H1 (cell line): Measurements from ENCODE around the gene SNAP47. TPM values are rescaled to one million over a fixed set of nuclear protein-coding genes. Genes with fewer than 3 reads are reported as not detected.

Source experiments
- CTCF ChIA-PET: fragments of 300-600 bp; sonication (Branson Sonifier 250); formaldehyde crosslinking; loops from one replicate; lab custom pipeline; 2021; ENCODE audit not compliant: partially characterized antibody; lab: Charles Lee
- POLR2A ChIA-PET: fragments of 300-600 bp; sonication (Branson Sonifier 250); formaldehyde crosslinking; loops from one replicate; lab custom pipeline; 2021; ENCODE audit warnings: inconsistent platforms; ENCODE audit not compliant: partially characterized antibody; lab: Charles Lee
- DNase-seq, 2 experiments: peaks; one replicate each; pipeline versions ENCODE4 v3.0.0 to v3.0.0-alpha.2; 2010 to 2022; ENCODE audit warnings: low spot score in 2 of 2, low read depth in 1 of 2, mixed read lengths in 1 of 2
- FAIRE-seq: peaks from 2 replicates; lab custom pipeline; 2011; peaks lifted over from hg19 to GRCh38; lab: Jason Lieb, UNC
- H2AFZ ChIP-seq: 2 replicates; pipeline ENCODE4 v1.8.1; 2012; ENCODE audit warnings: low read length, inconsistent platforms
- H2AK5ac ChIP-seq: 2 replicates; pipeline ENCODE4 v1.6.1; 2013; ENCODE audit warnings: low read depth, low read length
- H2BK120ac ChIP-seq: replicated peaks from 2 replicates; pipeline ENCODE3; 2013; ENCODE audit warnings: low read depth, low read length, inconsistent platforms
- H2BK12ac ChIP-seq: 2 replicates; pipeline ENCODE4 v1.6.1; 2013; ENCODE audit warnings: low read depth, low read length
- H2BK15ac ChIP-seq: 2 replicates; pipeline ENCODE4 v1.6.1; 2013; ENCODE audit warnings: low read length
- H2BK20ac ChIP-seq: 2 replicates; pipeline ENCODE4 v1.6.1; 2013; ENCODE audit warnings: low read length
- H2BK5ac ChIP-seq: 2 replicates; pipeline ENCODE4 v1.6.1; 2013; ENCODE audit warnings: low read depth, low read length
- H3K14ac ChIP-seq: 2 replicates; pipeline ENCODE4 v1.6.1; 2013; ENCODE audit warnings: inconsistent platforms; ENCODE audit not compliant: insufficient read length
- H3K18ac ChIP-seq: 2 replicates; pipeline ENCODE4 v1.6.1; 2013; ENCODE audit warnings: low read length; ENCODE audit errors: extremely low read depth
- H3K23ac ChIP-seq: 2 replicates; pipeline ENCODE4 v1.6.1; 2013; ENCODE audit warnings: inconsistent platforms; ENCODE audit not compliant: insufficient read length
- H3K23me2 ChIP-seq: 2 replicates; pipeline ENCODE4 v1.6.1; 2013; ENCODE audit warnings: low read depth, low read length
- H3K27ac ChIP-seq: 2 replicates; pipeline ENCODE4 v1.6.1; 2011; ENCODE audit warnings: low read depth, low read length, inconsistent platforms
- H3K27me3 ChIP-seq, 4 experiments: replicated peaks in 1 of 4; 1 replicate in 1 of 4; 2 replicates in 3 of 4; pipeline versions ENCODE4 v1.6.1 to v1.8.1; 2011 to 2013; ENCODE audit warnings: low read length in 3 of 4, mild to moderate bottlenecking in 3 of 4, inconsistent platforms in 2 of 4, mixed read lengths in 2 of 4, moderate library complexity in 1 of 4; ENCODE audit not compliant: control insufficient read depth in 3 of 4, insufficient read depth in 3 of 4; ENCODE audit errors: extremely low read depth in 1 of 4
- H3K36me3 ChIP-seq, 4 experiments: 2 replicates each; pipeline versions ENCODE4 v1.6.1 to v1.8.1; 2011 to 2013; ENCODE audit warnings: mild to moderate bottlenecking in 4 of 4, low read length in 3 of 4, moderate library complexity in 2 of 4, control low read depth in 1 of 4, inconsistent platforms in 1 of 4; ENCODE audit not compliant: insufficient read depth in 4 of 4, control insufficient read depth in 2 of 4
- H3K4ac ChIP-seq: replicated peaks from 2 replicates; pipeline ENCODE3; 2013; ENCODE audit warnings: low read length, low read depth, mixed read lengths, inconsistent platforms; ENCODE audit not compliant: insufficient read length
- H3K4me1 ChIP-seq, 4 experiments: replicated peaks in 1 of 4; 1 replicate in 1 of 4; 2 replicates in 3 of 4; pipeline versions ENCODE4 v1.6.1 to v1.8.1; 2011 to 2013; ENCODE audit warnings: low read length in 3 of 4, inconsistent platforms in 2 of 4, mixed read lengths in 1 of 4; ENCODE audit not compliant: insufficient read depth in 4 of 4, control insufficient read depth in 3 of 4
- H3K4me2 ChIP-seq, 2 experiments: 2 replicates each; pipeline versions ENCODE4 v1.6.1 to v1.8.1; 2011 to 2013; ENCODE audit warnings: low read depth in 2 of 2, low read length in 2 of 2, control low read depth in 1 of 2, inconsistent platforms in 1 of 2, mild to moderate bottlenecking in 1 of 2; ENCODE audit not compliant: insufficient read depth in 1 of 2
- H3K4me3 ChIP-seq, 4 experiments: fragments of 200-600, 300-600 bp in 1 of 4; sonication (generic), shearing (Covaris generic), sonication (Bioruptor Twin) in 1 of 4; 2 replicates each; pipeline versions ENCODE4 v1.5.1 to v1.8.1; 2011 to 2016; ENCODE audit warnings: low read length in 4 of 4, low read depth in 3 of 4, control low read depth in 2 of 4, inconsistent platforms in 2 of 4, mild to moderate bottlenecking in 2 of 4, mixed read lengths in 1 of 4, moderate library complexity in 1 of 4; ENCODE audit not compliant: insufficient read depth in 2 of 4; ENCODE audit errors: extremely low read depth in 1 of 4
- H3K56ac ChIP-seq: replicated peaks from 2 replicates; pipeline ENCODE3; 2013; ENCODE audit warnings: low read depth, mild to moderate bottlenecking, mixed read lengths, low read length, inconsistent platforms; ENCODE audit not compliant: insufficient read length
- H3K79me1 ChIP-seq: 2 replicates; pipeline ENCODE4 v1.6.1; 2013; ENCODE audit warnings: low read depth, low read length, control low read depth
- H3K79me2 ChIP-seq, 2 experiments: 2 replicates each; pipeline versions ENCODE4 v1.6.1 to v1.8.1; 2012 to 2013; ENCODE audit warnings: low read length in 2 of 2, mild to moderate bottlenecking in 2 of 2, inconsistent platforms in 1 of 2; ENCODE audit not compliant: insufficient read depth in 2 of 2, control insufficient read depth in 1 of 2
- H3K9ac ChIP-seq, 4 experiments: replicated peaks in 1 of 4; 1 replicate in 1 of 4; 2 replicates in 3 of 4; pipeline versions ENCODE4 v1.6.1 to v1.8.1; 2011 to 2013; ENCODE audit warnings: low read depth in 3 of 4, low read length in 3 of 4, control low read depth in 2 of 4, mild to moderate bottlenecking in 2 of 4, moderate library complexity in 2 of 4, inconsistent platforms in 1 of 4; ENCODE audit errors: extremely low read depth in 1 of 4
- H3K9me3 ChIP-seq, 2 experiments: 2 replicates each; pipeline versions ENCODE4 v1.6.1 to v1.8.1; 2012 to 2013; ENCODE audit warnings: mild to moderate bottlenecking in 2 of 2, moderate library complexity in 2 of 2, control low read depth in 1 of 2, inconsistent platforms in 1 of 2, low read depth in 1 of 2, low read length in 1 of 2, mixed read lengths in 1 of 2; ENCODE audit not compliant: insufficient read depth in 2 of 2
- H4K20me1 ChIP-seq, 2 experiments: replicated peaks in 1 of 2; 2 replicates each; pipeline versions ENCODE3 to v1.8.1; 2011 to 2013; ENCODE audit warnings: inconsistent platforms in 2 of 2, low read length in 2 of 2, mild to moderate bottlenecking in 1 of 2; ENCODE audit not compliant: insufficient read depth in 2 of 2, control insufficient read depth in 1 of 2
- H4K5ac ChIP-seq: 2 replicates; pipeline ENCODE4 v1.6.1; 2013; ENCODE audit warnings: low read length, low read depth, mixed read lengths, inconsistent platforms; ENCODE audit not compliant: insufficient read length
- H4K8ac ChIP-seq: 2 replicates; pipeline ENCODE4 v1.8.0; 2013; ENCODE audit warnings: mild to moderate bottlenecking, moderate library complexity, low read length, inconsistent platforms; ENCODE audit not compliant: insufficient read depth; ENCODE audit errors: extremely low read depth
- H4K91ac ChIP-seq: replicated peaks from 2 replicates; pipeline ENCODE3; 2013; ENCODE audit warnings: low read length, mixed read lengths, inconsistent platforms; ENCODE audit not compliant: insufficient read length
- ATF3 ChIP-seq: IDR thresholded peaks from 2 replicates; pipeline ENCODE4 v1.6.1; 2011; ENCODE audit warnings: low read depth, mild to moderate bottlenecking, low read length; ENCODE audit not compliant: insufficient read depth
- CHD2 ChIP-seq: IDR thresholded peaks from 2 replicates; pipeline ENCODE4 v1.6.1; 2012; ENCODE audit warnings: low read length, improper control_type of control experiment
- E2F6 ChIP-seq: IDR thresholded peaks from 2 replicates; pipeline ENCODE4 v1.6.1; 2012; ENCODE audit warnings: inconsistent platforms
- SP2 ChIP-seq: IDR thresholded peaks from 2 replicates; pipeline ENCODE4 v1.6.1; 2012; ENCODE audit warnings: mild to moderate bottlenecking, low read length, inconsistent platforms
- SUZ12 ChIP-seq: fragments of 200-600 bp; sonication (generic); IDR thresholded peaks from 2 replicates; pipeline ENCODE4 v1.6.1; 2012; ENCODE audit warnings: mild to moderate bottlenecking, inconsistent platforms, low read length, moderate library complexity, mixed read lengths
- TCF12 ChIP-seq: IDR thresholded peaks from 2 replicates; pipeline ENCODE4 v1.6.1; 2011; ENCODE audit warnings: low read depth, mild to moderate bottlenecking, low read length
- TEAD4 ChIP-seq: IDR thresholded peaks from 2 replicates; pipeline ENCODE4 v1.6.1; 2012; ENCODE audit warnings: low read depth, low read length, inconsistent platforms, mixed read lengths
- WGBS, 2 experiments: shearing (Covaris generic) in 1 of 2; methylation state at CpG; one replicate each; pipeline versions ENCODE4 v1.1.6 to v1.1.7; 2013 to 2015; ENCODE audit warnings: low lambda C conversion rate in 2 of 2, mixed read lengths in 2 of 2, inconsistent platforms in 1 of 2, low coverage in 1 of 2, missing lambda C conversion rate in 1 of 2; ENCODE audit not compliant: insufficient replicate concordance in 2 of 2, insufficient coverage in 1 of 2, insufficient read length in 1 of 2; ENCODE audit errors: extremely low coverage in 1 of 2, missing lambda C conversion rate in 1 of 2; 5-methylcytosine and 5-hydroxymethylcytosine counted together
- polyA plus RNA-seq, 7 experiments: library from polyadenylated mRNA; depleted of rRNA in 3 of 7; stranded (reverse) in 5 of 7; unstranded in 2 of 7; fragments of >200 nt in 5 of 7; fragments of 200-250 nt in 2 of 7; gene quantifications; 1 replicate in 5 of 7; 2 replicates in 1 of 7; 4 replicates in 1 of 7; pipeline versions ENCODE4 v1.2.1 to v1.2.3, GENCODE V29; 2011 to 2013; ENCODE audit warnings: missing spikeins in 2 of 7, mixed read lengths in 2 of 7
- total RNA-seq: library from RNA; stranded (reverse); fragmentation: NEBNext Ultra II Directional; extraction: Animal tissue kit (Norgen Biotek cat#: 25700); gene quantifications from 2 replicates; pipeline ENCODE4 v1.2.1, GENCODE V29; 2021

SNAP47 gene
- total and polyA plus RNA-seq, 2 of the 8 experiments (the other 6 are each of a cell fraction or from before 2014, with no cell fraction given), result 37.6 to 42.2 TPM

- Histone ChIP-seq H3K18ac (no peak overlapping the region), H2BK120ac (no peak overlapping the region), H3K4me1 (no peaks in the 10 kb centered on the region), H3K79me1 (no peaks in the 10 kb centered on the region), H3K27ac (no peak overlapping the region), H3K4me3 (no peak overlapping the region), H2AFZ (no peak overlapping the region), H3K79me2 (no peaks in the 10 kb centered on the region), H3K23ac (no peak overlapping the region), H4K8ac (no peak overlapping the region), H2BK15ac (no peak overlapping the region), H3K4ac (no peak overlapping the region), H3K4me2 (no peak overlapping the region), H2BK20ac (no peak overlapping the region), H4K5ac (no peak overlapping the region), H2BK5ac (no peak overlapping the region), H4K91ac (no peak overlapping the region), H2BK12ac (no peak overlapping the region), H4K20me1 (no peaks in the 10 kb centered on the region), H3K36me3 (no peaks in the 10 kb centered on the region), H2AK5ac (no peak overlapping the region), H3K27me3 (no peaks in the 10 kb centered on the region; a peak in 1 of 7 replicates), H3K9me3 (peaks cover 20 to 21% of the 10 kb centered on the region in 2 experiments), H3K9ac (no peak overlapping the region), H3K56ac (no peak overlapping the region), H3K14ac (no peak overlapping the region), H3K23me2 (no peaks in the 10 kb centered on the region)
- FAIRE-seq (no peak), DNase-seq (no peak)
- 87% methylated on average over 7 of the region's 8 CpGs; no CpG with 5 or more reads in 1 of the 2 experiments for WGBS, 2 experiments
- ChIA-PET POLR2A (no interaction called here), CTCF (no interaction called here)
- TF ChIP-seq TCF12, result no peak
- no peak for TF ChIP-seq SP2
- TF ChIP-seq TEAD4, result no peak
- TF ChIP-seq CHD2, result no peak
- no peak for TF ChIP-seq ATF3
- TF ChIP-seq SUZ12, result no peak
- no peak for TF ChIP-seq E2F6
These were observed 49.4 kb upstream of the SNAP47 start for GRCh38 chr1:227685807-227686206.
